ENCODE data around the gene HDAC9. TPM values are rescaled to one million over a fixed set of nuclear protein-coding genes. Genes with fewer than 3 reads are reported as not detected.

Gene HDAC9
- total RNA-seq, 1 experiment from 2014 or later = 4.3 TPM

DNA sequence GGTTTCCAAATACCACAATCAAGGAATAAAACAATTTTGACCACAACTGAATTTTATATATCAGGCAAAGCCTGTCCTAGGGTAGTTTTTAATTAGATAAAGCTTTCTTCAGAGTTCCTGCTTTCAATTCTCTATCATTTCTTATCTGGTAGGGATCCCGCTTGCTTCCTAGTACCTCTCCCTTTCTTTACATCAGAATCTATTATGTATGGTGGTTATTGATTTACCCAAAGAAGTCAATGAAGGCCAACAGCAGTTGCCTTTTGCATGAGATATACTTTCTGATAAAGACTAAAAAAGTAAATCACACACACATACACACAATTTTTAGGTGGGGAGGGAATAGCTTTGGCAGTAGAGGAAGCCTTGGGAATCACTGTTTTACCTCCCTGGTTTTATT, 70.7 kb downstream of the HDAC9 start:
- no peak overlapping the region for H3K9ac ChIP-seq (ENCODE audit: low read length)
- H3K9me2 ChIP-seq (ENCODE audit: insufficient read depth) = no peaks in the 10 kb centered on the region
- no peaks in the 10 kb centered on the region for H3K36me3 ChIP-seq (ENCODE audit: control insufficient read depth in 1 of 2, insufficient read depth in 2 of 2, low read length in 2 of 2)
- H3K4me1 ChIP-seq (ENCODE audit: control insufficient read depth in 1 of 2, insufficient read depth in 2 of 2, low read length in 2 of 2) = no peaks in the 10 kb centered on the region
- TF ChIP-seq TCF7L2 (IDR thresholded peaks at IDR 0.05; ENCODE audit: borderline replicate concordance, extremely low read depth, insufficient read depth, insufficient read length) (no peak), ZFX (IDR thresholded peaks at IDR 0.05) (no peak), EZH2phosphoT487 (IDR thresholded peaks at IDR 0.05; ENCODE audit: borderline replicate concordance) (no peak), POLR2AphosphoS5 (IDR thresholded peaks at IDR 0.05; ENCODE audit: low read depth, low read length) (no peak), SP1 (IDR thresholded peaks at IDR 0.05; ENCODE audit: low read depth) (no peak), EZH2 (IDR thresholded peaks at IDR 0.05) (no peak), SIN3A (IDR thresholded peaks at IDR 0.05; ENCODE audit: low read depth) (no peak), SRF (IDR thresholded peaks at IDR 0.05; ENCODE audit: low read depth) (no peak), ELF1 (IDR thresholded peaks at IDR 0.05; ENCODE audit: borderline replicate concordance, low read depth) (no peak), EGR1 (IDR thresholded peaks at IDR 0.05; ENCODE audit: low read depth) (no peak)
- TF ChIP-seq, protein P1, sequence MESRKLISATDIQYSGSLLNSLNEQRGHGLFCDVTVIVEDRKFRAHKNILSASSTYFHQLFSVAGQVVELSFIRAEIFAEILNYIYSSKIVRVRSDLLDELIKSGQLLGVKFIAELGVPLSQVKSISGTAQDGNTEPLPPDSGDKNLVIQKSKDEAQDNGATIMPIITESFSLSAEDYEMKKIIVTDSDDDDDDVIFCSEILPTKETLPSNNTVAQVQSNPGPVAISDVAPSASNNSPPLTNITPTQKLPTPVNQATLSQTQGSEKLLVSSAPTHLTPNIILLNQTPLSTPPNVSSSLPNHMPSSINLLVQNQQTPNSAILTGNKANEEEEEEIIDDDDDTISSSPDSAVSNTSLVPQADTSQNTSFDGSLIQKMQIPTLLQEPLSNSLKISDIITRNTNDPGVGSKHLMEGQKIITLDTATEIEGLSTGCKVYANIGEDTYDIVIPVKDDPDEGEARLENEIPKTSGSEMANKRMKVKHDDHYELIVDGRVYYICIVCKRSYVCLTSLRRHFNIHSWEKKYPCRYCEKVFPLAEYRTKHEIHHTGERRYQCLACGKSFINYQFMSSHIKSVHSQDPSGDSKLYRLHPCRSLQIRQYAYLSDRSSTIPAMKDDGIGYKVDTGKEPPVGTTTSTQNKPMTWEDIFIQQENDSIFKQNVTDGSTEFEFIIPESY (IDR thresholded peaks at IDR 0.05; ENCODE audit: extremely low read depth, insufficient replicate concordance, low read length) = no peak
- TF ChIP-seq, protein P2, sequence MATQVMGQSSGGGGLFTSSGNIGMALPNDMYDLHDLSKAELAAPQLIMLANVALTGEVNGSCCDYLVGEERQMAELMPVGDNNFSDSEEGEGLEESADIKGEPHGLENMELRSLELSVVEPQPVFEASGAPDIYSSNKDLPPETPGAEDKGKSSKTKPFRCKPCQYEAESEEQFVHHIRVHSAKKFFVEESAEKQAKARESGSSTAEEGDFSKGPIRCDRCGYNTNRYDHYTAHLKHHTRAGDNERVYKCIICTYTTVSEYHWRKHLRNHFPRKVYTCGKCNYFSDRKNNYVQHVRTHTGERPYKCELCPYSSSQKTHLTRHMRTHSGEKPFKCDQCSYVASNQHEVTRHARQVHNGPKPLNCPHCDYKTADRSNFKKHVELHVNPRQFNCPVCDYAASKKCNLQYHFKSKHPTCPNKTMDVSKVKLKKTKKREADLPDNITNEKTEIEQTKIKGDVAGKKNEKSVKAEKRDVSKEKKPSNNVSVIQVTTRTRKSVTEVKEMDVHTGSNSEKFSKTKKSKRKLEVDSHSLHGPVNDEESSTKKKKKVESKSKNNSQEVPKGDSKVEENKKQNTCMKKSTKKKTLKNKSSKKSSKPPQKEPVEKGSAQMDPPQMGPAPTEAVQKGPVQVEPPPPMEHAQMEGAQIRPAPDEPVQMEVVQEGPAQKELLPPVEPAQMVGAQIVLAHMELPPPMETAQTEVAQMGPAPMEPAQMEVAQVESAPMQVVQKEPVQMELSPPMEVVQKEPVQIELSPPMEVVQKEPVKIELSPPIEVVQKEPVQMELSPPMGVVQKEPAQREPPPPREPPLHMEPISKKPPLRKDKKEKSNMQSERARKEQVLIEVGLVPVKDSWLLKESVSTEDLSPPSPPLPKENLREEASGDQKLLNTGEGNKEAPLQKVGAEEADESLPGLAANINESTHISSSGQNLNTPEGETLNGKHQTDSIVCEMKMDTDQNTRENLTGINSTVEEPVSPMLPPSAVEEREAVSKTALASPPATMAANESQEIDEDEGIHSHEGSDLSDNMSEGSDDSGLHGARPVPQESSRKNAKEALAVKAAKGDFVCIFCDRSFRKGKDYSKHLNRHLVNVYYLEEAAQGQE (IDR thresholded peaks at IDR 0.05; ENCODE audit: low read depth) = no peak
- TF ChIP-seq, protein P3, sequence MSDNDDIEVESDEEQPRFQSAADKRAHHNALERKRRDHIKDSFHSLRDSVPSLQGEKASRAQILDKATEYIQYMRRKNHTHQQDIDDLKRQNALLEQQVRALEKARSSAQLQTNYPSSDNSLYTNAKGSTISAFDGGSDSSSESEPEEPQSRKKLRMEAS (IDR thresholded peaks at IDR 0.05) = no peak
- TF ChIP-seq, protein P4, sequence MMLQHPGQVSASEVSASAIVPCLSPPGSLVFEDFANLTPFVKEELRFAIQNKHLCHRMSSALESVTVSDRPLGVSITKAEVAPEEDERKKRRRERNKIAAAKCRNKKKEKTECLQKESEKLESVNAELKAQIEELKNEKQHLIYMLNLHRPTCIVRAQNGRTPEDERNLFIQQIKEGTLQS (IDR thresholded peaks at IDR 0.05) = no peak
- no peaks in the 10 kb centered on the region for H3K27me3 ChIP-seq (ENCODE audit: insufficient read depth, low read length)
- DNase-seq (ENCODE audit: low read depth, low spot score) = no peak
- no peak overlapping the region for H3K27ac ChIP-seq (ENCODE audit: low read depth, low read length)
- BruUV-seq (replicated peaks) = no TSS peak
- no peak overlapping the region for H2AFZ ChIP-seq (ENCODE audit: low read depth, low read length, poor library complexity, severe bottlenecking)
- H3K4me2 ChIP-seq (ENCODE audit: low read length) = no peak overlapping the region
- no peak overlapping the region for H3K4me3 ChIP-seq (replicated peaks in 1 of 2; ENCODE audit: low read depth in 1 of 2, low read length in 2 of 2)
- H3K9me3 ChIP-seq (ENCODE audit: control insufficient read depth in 1 of 2, insufficient read depth in 1 of 2, low read depth in 1 of 2, low read length in 2 of 2) = no peaks in the 10 kb centered on the region
- RAD21 ChIA-PET (ENCODE audit: low non-redundant PET in 1 of 2, low total read pairs in 2 of 2, uncharacterized antibody in 2 of 2, unreplicated experiment in 2 of 2) = no interaction called here
- no peak for ATAC-seq
- H4K20me1 ChIP-seq (ENCODE audit: insufficient read depth) = no peaks in the 10 kb centered on the region
- POLR2A ChIA-PET = no interaction called here
- H3K79me2 ChIP-seq (ENCODE audit: insufficient read depth, low read length) = no peaks in the 10 kb centered on the region
- CTCF ChIA-PET = interaction anchor here (2.2 kb wide), 1 partner anchor 209 kb away, joined by 7 read pairs; no protein-coding TSS in a partner anchor
- intact Hi-C loops (cut with micrococcal nuclease) = no loop called here
